GM12873 (cell line): Measurements from ENCODE around the gene GLUL.

ENCODE experiments used
- CTCF ChIP-seq: IDR thresholded peaks from 2 replicates; pipeline ENCODE4 v1.5.1; 2012; ENCODE audit warnings: low read depth, mild to moderate bottlenecking, moderate library complexity, low read length, control low read depth; ENCODE audit not compliant: insufficient read depth; ENCODE audit errors: missing control alignments

The GLUL gene

GRCh38 chr1:182406012-182406411 is 14.4 kb upstream of the GLUL start:
- no peak for TF ChIP-seq CTCF

DNA sequence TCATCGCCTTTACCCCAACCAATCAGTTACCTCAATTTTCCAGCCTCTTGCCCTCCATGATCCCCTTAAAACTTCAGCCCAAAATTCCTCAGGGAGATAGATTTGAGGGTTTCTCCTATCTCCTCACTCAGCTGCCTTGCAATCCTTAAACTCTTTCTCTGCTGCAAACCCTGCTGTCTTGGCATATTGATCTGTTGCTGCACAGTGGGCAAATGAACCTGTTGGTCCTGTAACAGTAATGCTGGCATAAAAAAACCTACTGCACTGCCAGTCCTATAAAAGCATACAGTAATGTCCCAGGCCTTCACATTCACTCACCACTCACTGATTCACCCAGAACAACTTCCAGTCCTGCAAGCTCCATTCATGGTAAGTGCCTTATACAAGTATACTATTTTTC is 14.0 kb upstream of the GLUL start:
- no peak for TF ChIP-seq CTCF

DNA sequence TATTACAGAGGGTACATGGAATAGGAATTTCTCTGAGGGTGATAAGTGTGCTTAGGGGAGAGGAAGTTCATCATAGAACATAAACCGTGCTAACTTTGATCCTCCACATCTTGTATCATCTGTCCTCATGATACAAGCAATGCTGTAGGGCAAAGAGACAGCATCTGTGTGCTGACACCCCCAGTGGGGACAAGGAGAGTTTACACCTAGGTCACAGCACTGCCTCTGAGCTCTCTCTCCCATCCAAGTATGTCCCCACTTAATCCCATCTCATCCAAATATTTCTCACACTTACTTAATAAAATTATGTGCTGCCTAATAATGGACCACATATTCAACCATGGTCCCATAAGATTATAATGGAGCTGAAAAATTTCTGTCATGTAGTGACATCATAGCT is 13.2 kb upstream of the GLUL start:
- peak; percentile 51 for TF ChIP-seq CTCF

DNA sequence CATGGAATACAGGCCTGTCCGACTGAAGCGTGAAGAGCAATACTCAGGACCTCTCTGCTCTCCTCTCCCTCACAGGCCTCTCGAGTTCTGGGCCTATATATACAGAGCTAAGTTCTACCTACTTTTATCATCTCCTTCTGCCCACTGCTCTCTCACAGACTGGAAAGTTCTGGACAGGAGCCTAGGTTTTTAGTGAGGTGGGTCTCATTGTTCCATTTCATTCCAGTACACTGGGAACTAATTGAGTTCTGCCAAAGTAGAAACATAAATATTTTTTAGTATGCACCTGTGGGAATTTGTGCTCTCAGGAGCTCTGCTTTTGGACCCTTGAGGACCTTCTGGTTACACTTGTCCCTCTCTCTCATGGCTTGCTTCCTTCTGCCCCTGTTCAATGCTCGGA is 9.0 kb upstream of the GLUL start, which contains the start of gene TEDDM1:
Gene TEDDM1 (minus strand): TSS at position 101 of the 400 bp plus-strand sequence. CDS start 182 bp downstream, outside the sequence.
- no peak for TF ChIP-seq CTCF

DNA sequence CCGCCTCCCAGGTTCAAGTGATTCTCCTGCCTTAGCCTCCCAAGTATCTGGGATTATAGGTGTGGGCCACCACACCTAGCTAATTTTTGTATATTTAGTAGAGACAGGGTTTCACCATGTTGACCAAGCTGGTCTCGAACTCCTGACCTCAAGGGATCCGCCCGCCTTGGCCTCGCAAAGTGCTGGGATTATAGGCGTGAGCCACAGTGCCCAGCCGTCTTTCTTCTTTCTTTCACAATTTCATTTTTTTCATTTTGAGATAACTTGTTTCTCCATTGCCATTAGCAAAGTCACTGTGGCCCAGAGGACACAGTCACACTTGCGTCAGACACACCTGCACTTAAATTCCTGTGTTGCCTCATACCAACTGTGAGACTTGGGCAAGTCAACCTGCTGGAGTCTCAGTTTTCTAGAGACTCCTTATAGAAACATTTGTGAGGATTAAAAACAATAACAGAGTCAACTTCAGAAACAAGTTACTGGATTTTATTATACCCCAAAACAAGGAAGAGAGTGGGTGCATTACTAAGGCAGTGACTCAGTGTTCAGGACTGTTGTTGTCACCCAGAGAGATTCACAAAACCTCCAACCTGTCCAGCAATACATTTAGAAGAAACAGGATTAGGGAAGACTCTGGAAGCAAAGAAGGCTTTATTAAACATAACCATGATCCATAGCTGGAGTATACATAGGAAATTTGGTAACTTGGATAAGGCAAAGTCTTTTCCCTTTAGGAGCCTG is 6.2 kb upstream of the GLUL start:
- no peak for TF ChIP-seq CTCF

GRCh38 chr1:182395906-182396305 is 4.3 kb upstream of the GLUL start:
- no peak for TF ChIP-seq CTCF

DNA sequence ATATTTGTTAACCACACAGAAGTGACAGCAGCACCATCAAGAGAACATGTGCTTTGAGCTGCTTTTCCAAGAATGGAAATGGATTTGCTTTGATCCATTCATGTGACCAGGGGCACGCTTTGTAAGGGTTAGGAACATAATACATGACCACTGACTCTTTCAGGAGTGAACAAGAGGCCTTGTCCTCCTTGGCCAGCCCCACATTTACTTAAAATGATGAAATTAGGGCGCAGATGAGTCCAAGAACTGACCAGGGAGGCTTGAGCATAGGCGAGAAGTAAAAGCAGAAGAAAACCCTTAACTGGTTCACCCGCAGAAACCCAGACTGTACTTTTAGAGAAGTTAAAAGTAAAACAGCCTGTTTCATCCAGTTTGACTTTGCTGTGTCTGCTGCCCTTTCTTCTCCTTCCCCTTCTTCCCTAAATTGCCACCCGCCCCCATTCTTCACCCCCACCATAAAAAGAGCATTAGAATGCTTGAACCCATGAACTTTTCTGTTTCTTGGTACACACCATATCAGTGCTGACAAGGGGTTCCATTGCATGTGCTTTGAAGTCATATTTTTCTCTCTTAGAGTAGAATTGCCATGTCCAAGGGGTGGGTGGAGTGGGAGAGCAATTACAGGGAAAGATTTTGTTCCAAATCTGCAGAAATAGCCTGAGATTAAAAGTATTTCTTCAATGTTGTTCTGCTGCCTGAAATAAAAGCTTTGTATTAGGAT is 2.6 kb upstream of the GLUL start:
- no peak for TF ChIP-seq CTCF
